Loucy (cell line): ENCODE results near the gene FMNL3.

Experiments
- CTCF ChIP-seq: fragments of 200-600 bp; sonication (generic); conservative IDR thresholded peaks from 2 replicates; pipeline ENCODE4 v1.5.1; 2014; ENCODE audit warnings: mild to moderate bottlenecking, antibody characterized with exemption, low read length
- EZH2phosphoT487 ChIP-seq: fragments of 200-600 bp; IDR thresholded peaks from 2 replicates; pipeline ENCODE4 v1.6.1; 2018; ENCODE audit warnings: antibody characterized with exemption, mild to moderate bottlenecking, moderate library complexity, borderline replicate concordance

GRCh38 chr12:49673446-49674317 lies 33.5 kb downstream of the FMNL3 start:
- TF ChIP-seq CTCF (no peak), EZH2phosphoT487 (no peak)
